Hepatic stellate cell (primary cell): ENCODE data around the gene UCHL1.
"Not testable (repeated sequence)": the region's sequence is repeated elsewhere in the genome, so short reads cannot be mapped to it uniquely, and the experiment has no call there.

Source experiments
- DNase-seq: peaks from one replicate; pipeline ENCODE4 v3.0.0; 2011; ENCODE audit warnings: low spot score

The UCHL1 gene

GRCh38 chr4:41236508-41236907 is 20.2 kb upstream of the UCHL1 start:
- no peak for DNase-seq

DNA sequence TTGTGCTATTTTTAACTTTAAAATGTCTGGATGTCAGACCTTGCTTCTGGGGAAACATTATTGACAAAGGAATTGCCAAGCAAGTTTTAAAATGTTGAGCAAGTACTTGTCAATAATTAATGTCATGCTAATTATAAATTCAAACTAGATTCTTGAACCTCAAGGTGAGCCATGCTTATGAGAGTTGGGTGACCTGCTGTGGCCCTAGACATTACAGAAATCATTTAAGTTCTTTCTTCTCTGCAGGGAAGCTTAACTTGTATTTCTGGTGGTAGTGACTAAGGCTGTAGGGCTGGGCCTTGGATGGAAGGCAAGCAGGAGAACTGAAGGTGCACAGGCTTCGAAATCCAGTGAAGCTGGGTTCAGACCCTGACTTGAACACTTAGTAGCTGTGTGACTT is 14.8 kb upstream of the UCHL1 start:
- DNase-seq, result no peak

DNA sequence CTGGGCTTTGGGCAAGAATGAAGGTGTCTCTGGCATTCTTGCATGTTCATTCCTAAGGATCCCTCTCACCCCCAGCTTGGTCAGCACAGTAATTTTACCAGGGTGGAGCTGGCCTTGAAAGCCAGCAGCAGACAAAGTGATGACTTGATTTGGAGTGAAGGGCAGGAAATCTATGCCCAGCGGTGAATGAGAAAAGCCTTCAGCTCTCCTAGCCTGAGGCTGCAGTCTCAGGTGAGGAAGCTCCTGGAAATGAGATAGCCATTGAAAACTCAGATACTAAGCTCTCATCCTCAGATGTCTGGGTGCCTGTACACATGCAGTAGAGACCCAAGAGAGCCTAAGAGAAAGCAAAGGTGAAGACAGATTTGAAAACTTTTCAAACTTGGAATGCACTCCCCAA is 10.7 kb upstream of the UCHL1 start:
- DNase-seq, result no peak

DNA sequence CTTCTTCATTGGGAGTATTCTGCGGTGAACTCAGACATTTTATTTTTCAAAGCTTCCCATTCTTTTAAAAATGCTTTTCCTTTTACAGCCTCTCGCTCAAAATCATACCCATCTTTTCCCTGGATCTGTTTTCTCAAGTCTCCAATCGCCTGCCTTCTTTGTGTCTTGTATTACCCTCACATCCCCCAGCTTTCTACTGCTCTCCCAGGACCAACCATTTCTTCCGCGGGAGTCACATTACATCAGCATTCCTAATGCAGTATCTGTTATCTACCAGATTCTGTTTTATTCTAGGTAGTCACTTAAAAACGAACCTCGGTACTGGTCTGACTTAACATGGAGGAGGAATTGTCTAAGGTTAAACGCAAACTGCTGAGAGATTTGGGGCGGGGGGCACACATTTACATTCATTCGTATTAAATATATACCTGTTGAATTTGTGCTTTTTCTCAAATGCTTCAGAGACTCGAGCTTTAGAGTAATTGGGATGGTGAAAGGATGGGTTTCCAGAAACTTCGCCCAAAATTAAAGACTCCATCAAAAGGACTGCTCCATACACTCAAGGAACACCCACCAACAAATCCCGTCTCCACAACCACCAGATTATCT is 493 bp upstream of the UCHL1 start:
- DNase-seq, result peak; percentile 9

DNA sequence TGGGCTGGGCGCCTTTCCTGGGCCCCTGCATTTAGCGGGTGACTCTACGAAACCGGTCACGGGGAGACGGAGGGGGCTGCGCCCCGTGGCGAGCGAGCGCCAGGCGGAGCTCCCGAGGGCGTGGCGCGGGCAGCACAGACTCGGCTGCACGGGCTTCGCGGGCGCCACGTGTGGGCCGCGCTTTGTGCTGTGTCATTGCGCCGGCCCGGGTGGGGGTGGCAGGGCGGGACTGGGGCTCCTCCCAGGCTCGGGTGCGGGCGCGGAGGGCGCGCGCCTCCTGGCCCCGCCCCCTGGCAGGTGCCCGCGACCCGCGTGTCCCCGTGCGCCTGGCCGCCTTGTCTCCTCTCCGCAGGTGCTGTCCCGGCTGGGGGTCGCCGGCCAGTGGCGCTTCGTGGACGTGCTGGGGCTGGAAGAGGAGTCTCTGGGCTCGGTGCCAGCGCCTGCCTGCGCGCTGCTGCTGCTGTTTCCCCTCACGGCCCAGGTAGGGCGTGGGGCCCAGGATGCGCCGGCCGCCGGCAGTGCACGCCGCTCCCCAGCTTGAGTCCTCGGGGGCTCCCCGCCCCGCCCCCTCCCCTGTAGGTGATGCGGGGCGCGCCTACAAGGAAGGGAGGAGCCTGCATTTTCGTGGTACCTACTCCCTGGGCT is 651 bp downstream of the UCHL1 start:
- DNase-seq, result peak; percentile 31

DNA sequence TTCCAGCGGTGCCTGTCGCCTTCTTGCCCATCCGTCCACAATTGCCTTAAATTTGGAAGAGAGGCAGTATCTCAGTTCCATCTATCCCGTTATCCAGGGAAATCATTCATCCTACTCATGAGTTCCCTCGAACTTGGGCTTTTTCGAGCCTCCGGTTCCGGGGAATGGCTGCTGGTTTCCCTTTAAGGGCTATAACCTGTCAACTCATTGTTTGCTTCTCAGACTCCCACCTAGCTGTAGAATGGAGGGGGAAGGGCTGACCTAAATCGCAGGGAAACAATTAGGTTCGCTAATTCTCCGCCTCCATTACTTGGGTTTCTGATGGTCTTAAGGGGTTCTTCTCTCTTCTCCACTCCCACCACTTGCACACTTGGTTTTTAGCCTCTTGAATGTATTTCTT is 1.2 kb downstream of the UCHL1 start:
- no peak for DNase-seq

DNA sequence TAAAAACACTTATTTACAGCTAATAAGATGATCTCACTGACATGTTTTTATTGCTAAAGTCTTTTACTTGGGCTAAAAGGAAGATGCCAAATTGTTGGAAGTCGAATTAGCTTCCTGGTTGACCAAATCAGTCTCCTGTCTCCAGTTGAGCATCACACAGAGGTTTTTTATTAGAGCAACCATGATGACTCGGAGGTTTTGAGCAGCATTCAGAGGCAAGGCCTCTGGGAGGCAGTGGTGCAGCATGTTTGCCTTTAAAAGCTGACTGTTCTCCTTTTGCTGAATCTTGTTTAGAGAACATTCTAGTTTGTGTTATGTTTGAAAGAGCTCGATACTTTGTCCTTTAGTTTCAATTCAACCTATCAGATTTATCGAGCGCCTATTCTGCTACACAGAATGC is 2.1 kb downstream of the UCHL1 start:
- DNase-seq, result peak; percentile 40

- no peak for DNase-seq
These were observed 3.5 kb downstream of the UCHL1 start for GRCh38 chr4:41260116-41260733.

DNA sequence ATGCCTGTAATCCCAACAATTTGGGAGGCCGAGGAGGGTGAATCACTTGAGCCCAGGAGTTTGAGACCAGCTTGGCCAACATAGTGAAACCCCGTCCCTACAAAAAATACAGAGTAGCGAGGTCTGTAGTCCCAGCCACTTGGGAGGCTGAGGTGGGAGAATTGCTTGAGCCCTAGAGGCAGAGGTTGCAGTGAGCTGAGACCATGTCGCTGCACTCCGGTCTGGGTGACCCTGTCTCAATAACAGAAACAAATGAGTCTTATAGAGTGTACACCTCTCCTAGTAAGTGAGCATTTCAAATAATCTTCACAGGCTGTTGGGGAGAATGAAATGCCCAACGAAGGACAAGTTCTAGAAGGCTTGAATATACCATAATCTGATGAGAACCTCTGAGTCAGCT is 5.5 kb downstream of the UCHL1 start:
- no peak for DNase-seq

DNA sequence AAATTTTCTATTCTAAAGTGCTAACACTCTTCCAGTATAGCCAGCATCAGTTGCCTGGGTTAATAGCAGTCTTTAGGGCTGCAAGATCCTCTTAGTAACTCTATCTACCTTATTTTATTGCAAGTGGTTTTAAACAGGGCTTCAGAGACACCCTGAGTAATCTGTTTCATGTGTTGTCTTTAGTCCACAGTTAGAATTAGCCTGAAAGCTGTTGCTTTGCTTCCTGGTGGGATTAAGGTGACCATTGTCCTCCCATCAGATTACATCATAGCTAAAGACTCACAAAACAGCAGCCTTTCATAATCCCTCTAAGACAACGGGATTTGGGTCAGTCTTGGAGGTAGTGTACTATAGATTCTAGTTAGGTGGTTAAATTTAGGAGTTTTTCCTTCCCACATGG is 7.5 kb downstream of the UCHL1 start:
- no peak for DNase-seq

DNA sequence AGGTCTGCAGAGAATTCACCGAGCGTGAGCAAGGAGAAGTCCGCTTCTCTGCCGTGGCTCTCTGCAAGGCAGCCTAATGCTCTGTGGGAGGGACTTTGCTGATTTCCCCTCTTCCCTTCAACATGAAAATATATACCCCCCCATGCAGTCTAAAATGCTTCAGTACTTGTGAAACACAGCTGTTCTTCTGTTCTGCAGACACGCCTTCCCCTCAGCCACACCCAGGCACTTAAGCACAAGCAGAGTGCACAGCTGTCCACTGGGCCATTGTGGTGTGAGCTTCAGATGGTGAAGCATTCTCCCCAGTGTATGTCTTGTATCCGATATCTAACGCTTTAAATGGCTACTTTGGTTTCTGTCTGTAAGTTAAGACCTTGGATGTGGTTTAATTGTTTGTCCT is 11.3 kb downstream of the UCHL1 start:
- no peak for DNase-seq

- no peak for DNase-seq
These were observed 12.2 kb downstream of the UCHL1 start for GRCh38 chr4:41268721-41269517.

DNA sequence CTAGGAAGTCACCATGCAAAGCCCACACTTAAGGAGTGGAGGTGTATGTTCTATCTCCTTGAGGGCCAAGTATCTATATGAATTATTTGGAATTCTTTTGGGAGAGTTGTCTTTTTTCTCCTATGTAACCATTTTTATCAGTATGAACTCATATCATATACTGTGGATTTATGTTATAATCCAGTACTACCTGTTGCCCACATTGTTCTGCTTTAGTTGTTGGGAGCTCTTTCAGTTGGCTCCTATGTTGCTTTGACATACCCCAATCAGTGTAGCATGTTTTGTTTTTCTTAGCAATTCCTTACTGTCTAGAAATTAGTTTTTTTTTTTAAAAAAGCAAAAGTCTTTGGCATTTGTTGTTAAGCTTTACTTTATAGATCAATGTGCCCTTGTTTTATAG is 13.0 kb downstream of the UCHL1 start:
- no peak for DNase-seq

GRCh38 chr4:41275931-41276330 is 19.2 kb downstream of the UCHL1 start:
- not testable (repeated sequence) for DNase-seq

DNA sequence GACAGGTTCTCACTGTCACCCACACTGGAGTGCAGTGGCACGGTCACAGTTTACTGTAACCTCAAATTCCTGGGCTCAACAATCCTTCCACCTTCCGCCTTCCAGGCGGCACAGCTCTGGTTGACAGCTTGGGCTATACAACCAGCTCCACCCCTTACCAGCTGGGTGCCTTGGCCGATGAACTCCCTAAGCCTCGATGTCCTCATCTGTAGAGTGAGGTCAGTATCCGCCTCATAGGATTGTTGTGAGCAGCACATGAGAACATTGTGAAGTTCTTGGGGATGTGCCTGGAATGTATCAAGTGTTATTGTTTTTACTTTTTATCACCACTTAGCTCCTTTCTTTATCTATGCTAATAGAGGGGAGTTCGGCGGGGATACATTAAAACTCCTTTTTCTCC is 23.3 kb downstream of the UCHL1 start:
- no peak for DNase-seq

DNA sequence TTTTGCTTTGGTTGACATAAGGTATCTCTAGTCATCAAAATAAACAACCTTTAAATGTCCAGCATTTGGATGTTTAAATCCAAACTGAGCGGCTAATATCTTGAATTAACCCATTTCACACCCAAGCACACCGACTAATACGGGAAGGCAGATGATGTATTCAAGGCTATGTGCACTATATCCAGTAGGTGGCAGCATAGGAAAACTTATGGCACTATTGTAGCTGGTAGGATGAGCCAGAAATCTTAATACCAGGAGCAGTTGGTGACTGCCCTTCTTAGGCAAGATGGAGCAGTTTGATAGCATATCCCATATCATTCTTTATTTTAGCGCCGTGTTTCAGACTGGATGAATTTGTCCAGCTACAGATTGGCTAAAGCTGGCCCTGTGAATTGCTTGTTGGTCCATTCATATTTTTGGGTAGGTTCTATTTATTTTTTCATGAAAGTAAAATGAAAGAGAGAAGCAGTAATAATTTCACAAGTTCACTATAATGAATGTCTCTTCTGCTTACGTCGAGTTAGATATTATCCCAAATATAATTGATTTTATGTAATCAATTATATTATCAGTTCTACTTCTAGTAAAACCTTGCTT is 24.4 kb downstream of the UCHL1 start:
- peak; percentile 80 for DNase-seq

GRCh38 chr4:41282366-41282765 is 25.6 kb downstream of the UCHL1 start:
- no peak for DNase-seq

GRCh38 chr4:41285202-41285863 is 28.6 kb downstream of the UCHL1 start:
- DNase-seq, result no peak

- DNase-seq, result no peak
These were observed 29.1 kb downstream of the UCHL1 start for GRCh38 chr4:41285864-41286235.

- DNase-seq, result no peak
These were observed 30.3 kb downstream of the UCHL1 start for GRCh38 chr4:41287005-41287404.

- no peak for DNase-seq
These were observed 31.1 kb downstream of the UCHL1 start for GRCh38 chr4:41287852-41288251.

GRCh38 chr4:41288254-41288653 is 31.5 kb downstream of the UCHL1 start:
- DNase-seq, result no peak
